DMS79 (cell line): ENCODE data around the gene SON.
"Not testable (repeated sequence)": the region's sequence is repeated elsewhere in the genome, so short reads cannot be mapped to it uniquely, and the experiment has no call there.

Experiments
- DNase-seq: peaks from one replicate; lab custom pipeline; 2025; lab: John Stamatoyannopoulos, UW

Gene SON

GRCh38 chr21:33546086-33546485 is 3.2 kb downstream of the SON start:
- no peak for DNase-seq

- no peak for DNase-seq
These were observed 7.3 kb downstream of the SON start for GRCh38 chr21:33549848-33550771.

GRCh38 chr21:33550772-33551660 is 8.2 kb downstream of the SON start:
- no peak for DNase-seq

- DNase-seq = no peak
These were observed 8.8 kb downstream of the SON start for GRCh38 chr21:33551664-33552063.

DNA sequence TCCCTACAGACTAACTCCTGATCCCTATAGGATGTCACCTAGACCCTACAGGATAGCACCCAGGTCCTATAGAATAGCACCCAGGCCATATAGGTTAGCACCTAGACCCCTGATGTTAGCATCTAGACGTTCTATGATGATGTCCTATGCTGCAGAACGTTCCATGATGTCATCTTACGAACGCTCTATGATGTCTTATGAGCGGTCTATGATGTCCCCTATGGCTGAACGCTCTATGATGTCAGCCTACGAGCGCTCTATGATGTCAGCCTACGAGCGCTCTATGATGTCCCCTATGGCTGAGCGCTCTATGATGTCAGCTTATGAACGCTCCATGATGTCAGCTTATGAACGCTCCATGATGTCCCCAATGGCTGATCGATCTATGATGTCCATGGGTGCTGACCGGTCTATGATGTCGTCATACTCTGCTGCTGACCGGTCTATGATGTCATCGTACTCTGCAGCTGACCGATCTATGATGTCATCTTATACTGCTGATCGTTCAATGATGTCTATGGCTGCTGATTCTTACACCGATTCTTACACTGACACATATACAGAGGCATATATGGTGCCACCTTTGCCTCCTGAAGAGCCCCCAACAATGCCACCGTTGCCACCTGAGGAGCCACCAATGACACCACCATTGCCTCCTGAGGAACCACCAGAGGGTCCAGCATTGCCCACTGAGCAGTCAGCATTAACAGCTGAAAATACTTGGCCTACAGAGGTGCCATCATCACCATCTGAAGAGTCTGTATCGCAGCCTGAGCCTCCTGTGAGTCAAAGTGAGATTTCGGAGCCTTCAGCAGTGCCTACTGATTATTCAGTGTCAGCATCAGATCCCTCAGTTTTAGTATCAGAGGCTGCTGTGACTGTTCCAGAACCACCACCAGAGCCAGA is 9.5 kb downstream of the SON start:
- DNase-seq = no peak

DNA sequence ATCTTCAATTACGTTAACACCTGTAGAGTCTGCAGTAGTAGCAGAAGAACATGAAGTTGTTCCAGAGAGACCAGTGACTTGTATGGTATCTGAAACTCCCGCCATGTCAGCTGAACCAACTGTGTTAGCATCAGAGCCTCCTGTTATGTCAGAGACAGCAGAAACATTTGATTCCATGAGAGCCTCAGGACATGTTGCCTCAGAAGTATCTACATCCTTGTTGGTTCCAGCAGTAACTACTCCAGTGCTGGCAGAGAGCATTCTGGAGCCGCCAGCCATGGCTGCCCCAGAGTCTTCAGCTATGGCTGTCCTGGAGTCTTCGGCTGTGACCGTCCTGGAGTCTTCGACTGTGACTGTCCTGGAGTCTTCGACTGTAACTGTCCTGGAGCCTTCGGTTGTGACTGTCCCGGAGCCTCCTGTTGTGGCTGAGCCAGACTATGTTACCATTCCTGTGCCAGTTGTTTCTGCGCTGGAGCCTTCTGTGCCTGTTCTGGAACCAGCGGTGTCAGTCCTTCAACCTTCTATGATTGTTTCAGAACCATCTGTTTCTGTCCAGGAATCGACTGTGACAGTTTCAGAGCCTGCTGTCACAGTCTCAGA is 10.3 kb downstream of the SON start:
- DNase-seq = no peak

DNA sequence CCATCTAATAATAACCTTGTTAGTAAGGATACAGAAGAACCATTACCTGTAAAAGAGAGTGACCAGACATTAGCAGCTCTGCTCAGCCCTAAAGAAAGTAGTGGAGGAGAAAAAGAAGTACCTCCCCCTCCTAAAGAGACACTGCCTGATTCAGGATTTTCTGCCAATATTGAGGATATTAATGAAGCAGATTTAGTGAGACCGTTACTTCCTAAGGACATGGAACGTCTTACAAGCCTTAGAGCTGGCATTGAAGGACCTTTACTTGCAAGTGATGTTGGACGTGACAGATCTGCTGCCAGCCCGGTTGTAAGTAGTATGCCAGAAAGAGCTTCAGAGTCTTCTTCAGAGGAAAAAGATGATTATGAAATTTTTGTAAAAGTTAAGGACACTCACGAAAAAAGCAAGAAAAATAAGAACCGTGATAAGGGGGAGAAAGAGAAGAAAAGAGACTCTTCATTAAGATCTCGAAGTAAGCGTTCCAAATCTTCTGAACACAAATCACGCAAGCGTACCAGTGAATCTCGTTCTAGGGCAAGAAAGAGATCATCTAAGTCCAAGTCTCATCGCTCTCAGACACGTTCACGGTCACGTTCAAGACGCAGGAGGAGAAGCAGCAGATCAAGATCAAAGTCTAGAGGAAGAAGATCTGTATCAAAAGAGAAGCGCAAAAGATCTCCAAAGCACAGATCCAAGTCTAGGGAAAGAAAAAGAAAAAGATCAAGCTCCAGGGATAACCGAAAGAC is 11.6 kb downstream of the SON start:
- DNase-seq = no peak

DNA sequence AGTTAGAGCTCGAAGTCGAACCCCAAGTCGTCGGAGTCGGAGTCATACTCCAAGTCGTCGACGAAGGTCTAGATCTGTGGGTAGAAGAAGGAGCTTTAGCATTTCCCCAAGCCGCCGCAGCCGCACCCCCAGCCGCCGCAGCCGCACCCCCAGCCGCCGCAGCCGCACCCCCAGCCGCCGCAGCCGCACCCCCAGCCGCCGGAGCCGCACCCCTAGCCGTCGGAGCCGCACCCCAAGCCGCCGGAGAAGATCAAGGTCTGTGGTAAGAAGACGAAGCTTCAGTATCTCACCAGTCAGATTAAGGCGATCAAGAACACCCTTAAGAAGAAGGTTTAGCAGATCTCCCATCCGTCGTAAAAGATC is 12.1 kb downstream of the SON start:
- DNase-seq = no peak

DNA sequence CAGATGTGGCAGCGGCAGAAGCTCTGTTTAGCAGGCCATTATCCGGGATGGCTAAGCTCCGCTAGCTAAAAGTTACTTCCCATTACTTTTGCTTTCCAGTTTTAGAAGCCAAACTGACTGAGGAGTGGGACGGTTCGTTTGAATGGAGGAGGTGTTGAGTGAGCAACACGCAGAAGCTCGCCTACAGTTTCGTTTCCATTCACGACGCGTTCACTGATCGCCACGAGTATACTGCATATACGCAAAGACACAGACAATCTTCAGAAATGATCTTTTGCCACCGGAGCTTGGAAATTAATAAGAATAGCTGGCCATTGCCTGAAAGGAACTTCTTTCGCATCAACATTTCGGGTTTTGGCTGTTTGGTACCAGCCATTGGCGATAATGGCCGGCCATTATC is 14.6 kb downstream of the SON start:
- DNase-seq = no peak

- DNase-seq = no peak
These were observed 16.1 kb downstream of the SON start for GRCh38 chr21:33558777-33559421.

DNA sequence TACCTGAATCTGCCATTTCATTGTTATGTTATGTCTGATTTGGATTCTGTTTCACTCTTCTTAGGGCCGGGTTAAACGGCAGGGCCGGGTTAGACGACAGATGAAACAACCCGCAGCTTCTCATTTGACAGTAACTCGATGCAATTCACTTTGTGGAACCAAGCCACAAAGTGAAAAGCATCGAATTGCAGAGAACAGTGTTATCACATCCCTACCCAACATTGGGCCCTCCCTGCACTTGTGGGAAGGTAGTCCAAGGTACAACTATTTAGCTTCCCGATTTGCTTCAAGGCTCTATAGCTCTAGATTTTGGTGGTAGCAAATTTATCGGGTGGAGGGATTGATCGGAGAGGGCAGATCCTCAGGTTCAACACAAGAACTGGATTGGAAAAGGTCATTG is 17.0 kb downstream of the SON start:
- no peak for DNase-seq

GRCh38 chr21:33560965-33561364 is 18.1 kb downstream of the SON start:
- DNase-seq = no peak

- DNase-seq = no peak
These were observed 18.5 kb downstream of the SON start for GRCh38 chr21:33561373-33561772.

- no peak for DNase-seq
These were observed 19.6 kb downstream of the SON start for GRCh38 chr21:33562389-33562788.

GRCh38 chr21:33566514-33566913 is 23.7 kb downstream of the SON start:
- DNase-seq = no peak

DNA sequence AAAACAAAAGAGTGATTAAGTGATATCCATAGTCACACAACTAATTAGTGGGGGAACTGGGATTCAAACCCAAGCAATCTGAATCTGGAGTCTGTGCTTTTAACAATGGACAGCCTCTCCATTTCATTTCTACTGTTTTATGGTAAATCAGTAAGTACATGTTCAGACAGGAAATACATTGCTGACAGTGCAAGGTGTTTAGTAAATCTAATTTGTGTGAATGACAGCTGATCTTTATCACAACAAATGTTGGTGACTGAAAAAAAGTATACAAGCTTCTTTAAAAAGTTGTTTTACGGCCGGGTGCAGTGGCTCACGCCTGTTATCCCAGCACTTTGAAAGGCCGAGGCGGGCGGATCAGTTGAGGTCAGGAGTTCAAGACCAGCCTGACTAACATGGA is 25.1 kb downstream of the SON start:
- no peak for DNase-seq

DNA sequence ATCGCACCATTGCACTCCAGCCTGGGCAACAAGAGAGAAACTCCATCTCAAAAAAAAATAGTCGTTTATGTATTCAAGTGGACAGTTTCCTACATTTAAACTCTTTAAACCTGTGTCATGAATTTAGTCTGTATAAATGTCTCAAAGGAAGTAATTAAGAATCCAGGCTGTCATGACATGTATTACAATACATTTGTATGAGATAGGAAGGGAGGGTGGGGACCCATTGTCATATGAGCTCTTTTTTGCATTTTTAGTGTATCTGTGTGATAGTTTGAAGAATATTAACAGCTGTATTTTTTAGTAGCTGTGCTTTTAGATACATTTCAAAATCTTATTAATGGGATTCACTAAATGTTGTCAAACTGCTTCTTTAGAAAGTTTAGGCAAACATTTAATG is 25.6 kb downstream of the SON start:
- DNase-seq = no peak

GRCh38 chr21:33569991-33570390 is 27.2 kb downstream of the SON start:
- DNase-seq = no peak

DNA sequence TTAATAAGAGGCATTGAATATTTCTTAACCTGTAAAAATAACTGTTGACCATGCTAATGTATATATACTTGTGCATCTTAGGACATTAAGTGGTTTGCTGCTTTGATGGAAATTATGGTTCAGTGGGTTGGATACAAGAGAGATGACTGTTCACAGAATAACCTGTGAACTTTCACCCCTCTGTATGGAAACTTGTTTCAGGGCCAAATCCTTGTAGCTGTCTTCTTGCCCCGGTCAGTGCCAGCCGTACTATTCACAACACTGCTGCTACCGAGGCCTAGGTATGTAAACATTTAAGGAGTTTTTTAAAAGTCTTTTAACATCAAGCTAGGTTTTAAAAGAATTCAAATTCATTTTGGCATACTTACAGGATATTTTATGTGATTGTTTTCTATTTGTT is 29.5 kb downstream of the SON start:
- DNase-seq = no peak

GRCh38 chr21:33576741-33577141 is 33.9 kb downstream of the SON start:
- DNase-seq = not testable (repeated sequence)
